ENCODE measurements around the gene SLC1A4.
"Not testable (repeated sequence)": the region's sequence is repeated elsewhere in the genome, so short reads cannot be mapped to it uniquely, and the experiment has no call there.

SLC1A4 gene

DNA sequence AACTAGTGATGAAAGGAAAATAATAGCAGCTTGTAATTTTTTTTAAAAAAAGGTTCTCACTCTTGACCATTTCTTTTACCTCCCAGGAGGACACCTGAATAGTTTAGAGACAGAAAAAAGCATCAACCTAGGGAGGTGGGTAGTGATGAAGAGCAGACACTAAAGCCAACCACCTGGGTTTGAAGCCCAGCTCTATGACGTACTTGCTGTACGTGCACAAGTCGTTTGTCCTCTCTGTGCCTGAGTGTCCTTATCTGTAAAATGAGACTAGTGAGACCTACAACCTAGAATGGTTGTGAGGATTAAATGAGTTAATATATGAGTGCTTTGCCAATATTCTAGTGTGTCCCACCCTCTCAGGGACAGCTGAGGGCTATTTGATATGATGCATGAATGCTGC, 5.8 kb downstream of the SLC1A4 start:
- DNase-seq = no peak

DNA sequence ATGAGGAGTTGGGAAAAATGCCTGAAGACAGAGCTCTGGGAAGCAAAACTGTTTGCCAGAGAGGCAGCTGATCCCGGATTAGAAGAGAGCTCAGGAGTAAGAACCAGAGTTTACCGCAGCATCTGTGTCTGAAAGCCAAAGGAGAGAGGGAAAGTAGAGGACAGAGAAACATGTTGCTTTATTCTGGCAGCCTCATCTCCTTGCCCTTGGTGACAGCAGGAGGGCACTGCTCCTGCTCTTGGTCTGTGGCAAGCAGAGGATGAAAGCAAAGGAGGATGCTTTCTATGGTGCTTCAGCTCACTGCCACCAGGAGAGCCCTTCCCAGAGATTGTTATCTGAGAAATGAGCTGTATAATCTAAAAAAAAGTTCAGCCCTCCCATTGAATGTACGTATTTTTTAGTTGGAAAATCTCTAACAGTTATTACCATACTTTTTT, 7.7 kb downstream of the SLC1A4 start:
- DNase-seq = no peak

DNA sequence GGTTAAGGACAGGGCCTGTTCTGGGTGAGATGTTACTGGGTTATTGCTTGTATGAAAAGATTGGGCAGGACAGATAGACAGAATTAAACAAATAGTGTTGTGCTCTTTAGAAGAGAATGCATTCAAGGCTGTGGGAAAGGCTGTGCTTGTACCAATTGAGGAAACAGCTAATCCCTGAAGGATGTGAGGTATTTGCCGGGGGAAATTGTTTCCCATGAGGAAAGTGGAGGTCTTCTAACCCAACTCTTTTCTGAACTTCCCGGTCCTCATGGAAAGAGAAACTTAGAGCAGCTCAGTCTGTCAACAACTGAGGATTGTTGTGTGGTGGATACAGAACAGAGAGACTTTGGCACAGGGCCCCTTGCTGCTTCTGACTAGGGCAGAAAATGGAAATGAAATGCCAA, 9.5 kb downstream of the SLC1A4 start:
- DNase-seq = no peak

DNA sequence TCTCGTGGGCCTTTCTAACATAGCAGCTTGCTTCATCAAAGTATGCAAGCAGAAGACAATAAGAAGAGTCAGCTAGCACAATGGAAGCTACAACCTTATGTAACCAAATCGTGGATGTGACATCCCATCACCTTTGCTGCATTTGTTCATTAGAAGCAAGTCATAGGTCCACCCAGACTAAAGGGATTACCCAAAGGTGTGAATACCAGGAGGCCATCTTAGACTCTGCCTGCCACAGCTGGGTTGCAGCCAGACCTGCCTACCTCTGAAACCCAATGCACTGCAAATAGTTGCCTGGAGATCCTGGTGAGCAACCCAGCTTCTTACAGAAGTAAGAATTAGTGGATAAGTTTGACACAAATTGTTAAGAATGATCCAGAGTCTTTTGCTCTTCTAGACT, 10.6 kb downstream of the SLC1A4 start:
- no peak for DNase-seq

DNA sequence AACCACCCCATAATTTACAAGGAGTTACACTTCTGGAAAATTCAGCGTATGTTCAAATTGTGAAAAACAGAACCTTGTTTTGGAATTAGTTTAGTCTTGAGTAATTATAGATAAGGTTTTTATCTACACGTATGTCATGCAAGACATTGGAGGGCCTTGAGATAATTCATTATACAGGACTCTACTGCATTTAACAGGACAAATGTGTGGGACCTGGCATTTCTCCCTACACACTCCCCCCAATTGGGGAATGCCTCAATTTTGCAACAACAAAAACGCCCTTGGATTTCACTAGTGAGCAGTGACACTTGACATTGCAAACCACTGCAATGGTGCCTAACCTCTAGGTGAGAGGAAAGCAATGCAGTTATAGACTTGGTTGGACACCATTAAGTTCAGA, 11.4 kb downstream of the SLC1A4 start:
- no peak for DNase-seq

DNA sequence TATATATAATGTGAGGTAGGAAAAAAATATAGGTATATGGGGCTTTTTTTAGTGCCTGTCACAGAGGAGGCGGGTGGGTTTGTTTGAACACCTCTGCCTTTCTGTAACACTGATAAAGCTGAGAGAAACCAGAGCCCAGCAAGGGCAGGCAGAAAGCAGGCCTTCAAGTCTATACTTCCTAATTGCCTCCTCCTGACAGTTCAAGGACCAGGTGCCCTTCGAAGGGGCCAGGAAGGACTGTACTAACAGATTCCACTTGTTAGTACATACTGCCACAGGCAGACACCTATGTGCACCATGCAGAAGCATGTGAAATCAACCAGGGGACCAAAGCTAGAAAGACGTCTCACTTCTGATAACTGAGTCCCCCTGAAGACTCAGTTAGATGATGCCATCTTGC, 13.8 kb downstream of the SLC1A4 start:
- no peak for DNase-seq

DNA sequence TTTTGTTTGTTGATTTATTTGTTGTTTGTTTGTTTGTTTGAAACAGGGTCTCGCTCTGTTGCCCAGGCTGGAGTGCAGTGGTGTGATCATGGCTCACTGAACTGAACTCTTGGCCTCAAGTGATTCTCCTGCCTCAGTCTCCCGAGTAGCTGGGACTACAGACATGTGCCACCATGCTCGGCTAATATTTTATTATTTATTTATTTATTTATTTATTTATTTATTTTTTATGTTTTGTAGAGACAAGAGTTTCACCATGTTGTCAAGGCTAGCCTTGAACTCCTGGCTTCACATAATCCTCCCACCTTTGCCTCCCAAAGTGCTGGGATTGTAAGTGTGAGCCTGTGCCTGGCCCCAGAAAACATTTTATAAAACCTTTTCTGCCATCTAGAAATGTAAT, 15.0 kb downstream of the SLC1A4 start:
- DNase-seq = not testable (repeated sequence)

DNA sequence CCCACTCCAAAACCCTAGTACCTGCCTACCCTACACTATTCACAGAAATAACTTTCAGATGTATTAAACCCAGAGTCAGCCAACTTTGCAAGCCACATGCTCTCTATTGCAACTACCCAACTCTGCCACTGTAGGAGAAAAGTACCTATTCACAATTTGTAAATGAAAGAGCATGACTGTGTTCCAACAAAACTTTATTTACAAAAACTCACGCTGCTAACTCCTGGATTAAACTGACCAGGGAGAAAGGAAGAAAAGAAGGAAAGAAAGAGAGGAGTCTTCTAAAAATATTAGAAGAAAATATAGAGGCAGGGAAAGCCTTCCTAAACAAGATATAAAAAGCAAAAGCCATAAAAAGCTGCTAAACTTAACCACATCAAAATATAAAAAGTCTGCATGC, 24.6 kb downstream of the SLC1A4 start:
- no peak for DNase-seq

DNA sequence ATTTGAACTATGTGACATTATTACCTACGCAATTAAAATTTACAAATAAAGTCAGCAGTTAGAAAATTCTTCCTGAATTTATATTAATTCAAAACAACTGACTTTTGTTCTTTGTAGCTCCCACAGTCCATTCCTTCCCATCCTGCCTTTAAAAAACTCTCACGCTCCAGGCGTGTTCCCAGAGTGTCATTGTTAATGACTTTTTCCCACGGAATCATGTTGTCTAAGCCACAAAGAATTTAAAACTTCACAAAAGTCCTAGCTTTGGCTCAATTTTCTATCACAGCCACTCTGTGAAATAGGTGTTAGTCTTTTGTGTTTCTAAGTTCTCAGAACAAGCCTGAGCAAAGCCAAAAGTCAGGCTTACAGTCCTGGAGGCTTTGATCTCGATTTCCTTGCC, 26.5 kb downstream of the SLC1A4 start:
- no peak for DNase-seq

DNA sequence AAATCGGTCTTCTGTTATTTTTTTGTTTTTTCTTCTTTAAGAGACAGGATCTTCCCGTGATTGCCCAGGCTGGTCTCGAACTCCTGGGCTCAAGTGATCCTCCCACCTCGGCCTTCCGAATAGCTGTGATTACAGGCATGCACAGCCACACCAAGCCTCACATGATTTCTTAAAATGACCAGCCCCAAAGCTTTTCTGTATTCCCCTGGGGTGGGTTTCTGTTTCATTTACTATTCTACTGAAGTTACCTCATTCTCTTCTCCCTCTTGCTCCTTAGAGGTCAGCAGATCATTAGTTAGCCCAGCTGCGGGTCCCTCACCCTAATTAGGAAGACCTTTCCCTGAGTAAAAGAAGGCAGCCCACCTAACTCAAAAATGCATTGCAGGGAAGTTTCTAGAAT, 27.6 kb downstream of the SLC1A4 start:
- DNase-seq = no peak

DNA sequence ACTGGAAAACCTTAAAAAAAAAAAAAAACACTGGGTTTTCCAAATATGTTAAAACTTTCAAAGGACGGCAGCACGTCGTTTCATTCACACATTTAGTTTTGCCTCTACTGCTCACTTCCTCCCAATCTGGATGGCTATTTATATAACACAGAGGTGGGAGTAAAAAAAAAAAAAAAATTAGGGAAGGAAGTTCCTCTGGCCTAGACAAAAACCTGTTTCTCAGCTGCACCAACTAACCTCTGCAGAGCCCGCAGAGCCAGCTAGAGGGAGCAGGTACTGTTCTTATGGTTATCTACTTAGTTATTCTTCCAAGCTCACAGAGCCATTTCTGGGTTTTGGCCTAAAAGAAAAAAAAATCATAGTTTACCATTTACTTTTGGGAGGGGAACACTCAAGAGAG, 28.1 kb downstream of the SLC1A4 start:
- DNase-seq = no peak

DNA sequence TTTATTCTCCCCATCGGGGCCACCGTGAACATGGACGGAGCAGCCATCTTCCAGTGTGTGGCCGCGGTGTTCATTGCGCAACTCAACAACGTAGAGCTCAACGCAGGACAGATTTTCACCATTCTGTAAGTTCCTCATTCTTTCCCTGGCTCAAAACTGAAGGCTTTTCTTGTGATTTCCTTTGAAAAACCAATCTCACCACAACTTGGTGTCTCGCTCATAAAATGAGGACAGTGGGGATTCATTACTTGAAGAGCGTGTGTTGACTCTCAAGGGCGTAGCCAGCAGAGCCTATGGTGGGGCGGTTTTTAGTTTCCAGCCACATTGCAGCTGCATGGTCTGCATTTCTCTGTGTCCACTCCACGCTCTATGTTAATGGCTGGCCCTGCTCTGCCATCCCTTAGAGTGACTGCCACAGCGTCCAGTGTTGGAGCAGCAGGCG, 29.0 kb downstream of the SLC1A4 start:
- no peak for DNase-seq

DNA sequence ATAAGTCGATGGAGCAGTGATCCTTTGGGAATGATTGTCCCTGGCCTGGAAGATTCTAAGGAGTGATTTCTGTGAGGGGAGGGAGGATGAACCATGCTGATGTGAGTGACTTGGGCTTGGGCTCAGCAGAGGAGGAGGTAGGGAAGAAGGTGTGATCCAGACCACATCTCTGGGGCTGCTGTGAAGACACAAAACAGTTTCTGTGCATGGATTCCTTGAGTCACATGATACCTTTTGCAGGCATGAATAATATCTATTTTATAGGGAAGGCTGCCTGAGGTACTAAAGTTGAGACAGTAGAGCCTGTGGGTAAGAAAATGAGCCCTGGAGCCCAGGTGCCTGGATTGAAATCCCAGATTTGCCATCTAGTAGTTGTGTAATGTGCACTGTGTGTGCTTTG, 29.8 kb downstream of the SLC1A4 start:
- DNase-seq = no peak

DNA sequence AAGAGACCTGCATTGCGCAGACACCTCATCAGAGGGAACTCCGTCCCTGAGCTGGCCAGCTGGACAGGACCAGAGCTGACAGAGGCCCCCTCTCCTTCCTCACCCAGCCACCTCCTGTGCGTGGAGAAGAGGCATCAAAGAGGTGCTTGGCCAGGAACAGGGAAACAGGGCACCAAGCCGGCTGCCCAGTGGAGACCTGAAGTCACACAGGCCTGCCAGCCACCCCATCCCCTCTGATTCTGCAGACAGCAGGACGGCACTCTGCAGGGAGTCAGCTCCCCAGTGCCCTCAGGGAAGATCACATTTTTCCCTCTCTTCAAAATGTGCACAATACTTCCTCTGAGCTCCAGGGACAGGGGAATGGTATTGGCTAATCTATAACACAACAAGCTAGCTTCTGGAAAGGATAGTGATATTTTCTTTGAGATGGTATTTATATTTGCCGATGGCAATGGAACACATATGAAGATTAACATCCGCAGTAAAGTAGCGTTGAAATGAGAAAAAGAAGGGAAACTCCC, 30.5 kb downstream of the SLC1A4 start:
- no peak for DNase-seq

DNA sequence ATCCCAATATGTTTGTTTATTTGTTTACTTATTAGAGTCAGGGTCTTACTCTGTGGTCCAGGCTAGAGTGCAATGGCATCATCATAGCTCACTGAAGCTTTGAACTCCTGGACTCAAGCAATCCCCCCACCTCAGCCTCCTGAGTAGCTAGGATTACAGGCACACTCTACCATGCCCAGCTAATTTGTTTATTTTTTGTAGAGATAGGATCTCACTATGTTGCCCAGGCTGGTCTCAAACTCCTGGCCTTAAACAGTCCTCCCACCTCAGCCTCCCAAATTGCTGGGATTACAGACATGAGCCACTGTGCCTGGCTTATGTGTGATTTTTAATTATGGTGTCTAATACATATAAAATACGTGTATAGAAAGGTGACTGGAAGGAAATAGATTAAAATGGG, 31.1 kb downstream of the SLC1A4 start:
- not testable (repeated sequence) for DNase-seq

DNA sequence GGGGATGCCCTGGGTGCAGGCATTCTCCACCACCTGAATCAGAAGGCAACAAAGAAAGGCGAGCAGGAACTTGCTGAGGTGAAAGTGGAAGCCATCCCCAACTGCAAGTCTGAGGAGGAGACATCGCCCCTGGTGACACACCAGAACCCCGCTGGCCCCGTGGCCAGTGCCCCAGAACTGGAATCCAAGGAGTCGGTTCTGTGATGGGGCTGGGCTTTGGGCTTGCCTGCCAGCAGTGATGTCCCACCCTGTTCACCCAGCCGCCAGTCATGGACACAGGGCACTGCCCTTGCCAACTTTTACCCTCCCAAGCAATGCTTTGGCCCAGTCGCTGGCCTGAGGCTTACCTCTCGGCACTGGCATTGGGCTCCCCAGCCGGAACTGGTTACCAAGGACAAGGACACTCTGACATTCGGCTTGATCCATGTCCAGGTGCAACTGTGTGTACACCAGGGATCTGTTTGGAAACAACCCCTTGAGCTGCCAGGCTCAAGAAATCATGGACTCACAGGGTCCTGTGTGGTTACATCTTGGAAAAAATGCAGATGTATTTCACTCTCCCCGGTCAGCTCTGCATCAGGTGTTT, 31.8 kb downstream of the SLC1A4 start:
- no peak for DNase-seq

DNA sequence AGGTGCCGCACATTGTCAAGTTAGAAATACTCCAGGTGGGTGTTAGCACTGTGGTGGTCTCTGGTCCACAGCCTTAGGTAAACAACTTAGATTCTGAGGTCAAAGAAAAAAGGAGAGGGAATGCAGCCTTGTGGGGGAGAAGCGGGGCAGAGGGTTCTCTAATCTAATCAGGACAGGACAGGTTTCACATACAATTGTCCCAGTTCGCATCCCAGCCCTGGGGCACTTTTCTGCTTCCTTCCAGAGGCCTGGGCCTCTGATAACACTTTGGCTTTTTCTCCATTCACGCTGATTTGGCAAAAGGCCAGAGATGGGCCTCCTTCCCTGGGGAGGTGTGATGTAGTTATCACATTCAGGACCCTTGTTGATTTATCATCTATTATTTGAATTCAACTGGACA, 32.5 kb downstream of the SLC1A4 start:
- no peak for DNase-seq

DNA sequence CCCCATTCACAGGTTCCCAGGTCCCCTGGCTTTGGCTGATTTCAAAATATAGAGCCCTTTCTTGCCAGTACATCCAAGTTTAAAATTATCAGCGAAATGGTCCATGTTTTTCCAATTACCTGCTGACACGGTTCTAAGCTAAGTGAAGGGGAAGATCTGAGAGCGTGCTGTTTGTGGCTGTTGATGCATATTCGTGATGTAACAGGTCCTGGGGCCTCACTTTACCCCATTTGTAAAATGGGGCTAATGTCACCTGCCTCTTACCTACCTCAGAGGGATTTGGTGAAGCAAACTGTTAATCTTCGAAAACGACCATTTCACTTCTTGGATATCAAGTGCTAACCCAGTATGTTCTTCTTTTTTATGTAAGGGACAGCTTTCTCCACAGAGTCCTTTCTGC, 33.0 kb downstream of the SLC1A4 start:
- no peak for DNase-seq

DNA sequence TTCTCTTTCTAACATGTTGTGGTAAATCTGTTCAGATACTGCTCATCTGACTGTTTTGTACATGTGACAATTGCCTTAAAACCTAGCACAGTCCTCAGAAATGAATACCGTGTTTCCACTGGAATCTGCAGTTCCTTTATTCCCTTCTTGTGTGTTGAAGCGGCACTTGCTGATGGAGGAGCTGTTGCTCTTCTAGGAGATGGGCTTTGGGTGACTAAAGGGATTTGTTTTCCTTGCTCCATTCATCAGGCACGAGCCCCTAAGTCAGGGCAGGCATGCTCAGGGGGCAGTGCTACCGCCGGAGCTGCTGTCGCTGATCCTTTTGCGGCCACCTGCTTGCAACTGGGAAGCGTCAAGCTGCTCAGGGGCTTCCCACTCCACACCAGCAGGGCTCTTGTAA, 34.5 kb downstream of the SLC1A4 start:
- DNase-seq = no peak

DNA sequence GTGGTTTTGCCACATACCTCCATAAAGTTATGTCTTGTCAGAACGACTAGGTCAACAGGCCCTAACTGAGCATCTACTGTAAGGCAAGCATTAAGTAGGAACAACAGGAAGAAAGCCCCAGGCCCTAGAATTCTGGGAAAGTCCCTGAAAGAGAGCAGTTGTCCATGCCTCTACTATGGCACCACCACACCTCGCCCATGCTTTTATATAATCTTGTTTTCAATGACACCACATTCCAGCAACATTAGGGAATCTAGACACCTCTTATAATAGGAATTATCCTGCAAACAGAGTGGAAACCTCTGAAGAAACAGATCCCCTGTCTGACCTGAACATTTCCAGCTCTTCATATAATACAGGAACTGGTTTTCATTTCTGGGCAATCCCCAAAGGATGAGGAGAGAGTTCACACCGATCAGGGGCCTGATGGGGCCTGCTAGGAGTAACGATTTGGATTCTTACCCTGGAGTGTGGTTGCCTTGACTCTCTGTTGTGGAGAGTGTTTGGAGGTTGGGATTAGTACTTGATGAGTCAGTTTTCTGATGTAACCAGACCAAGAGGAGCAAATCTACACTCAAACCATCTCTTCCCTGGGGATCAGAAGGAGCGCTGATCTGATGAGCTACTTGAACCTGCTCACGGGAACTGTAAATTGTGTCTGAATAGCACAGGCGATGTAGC, 35.1 kb downstream of the SLC1A4 start:
- no peak for DNase-seq

DNA sequence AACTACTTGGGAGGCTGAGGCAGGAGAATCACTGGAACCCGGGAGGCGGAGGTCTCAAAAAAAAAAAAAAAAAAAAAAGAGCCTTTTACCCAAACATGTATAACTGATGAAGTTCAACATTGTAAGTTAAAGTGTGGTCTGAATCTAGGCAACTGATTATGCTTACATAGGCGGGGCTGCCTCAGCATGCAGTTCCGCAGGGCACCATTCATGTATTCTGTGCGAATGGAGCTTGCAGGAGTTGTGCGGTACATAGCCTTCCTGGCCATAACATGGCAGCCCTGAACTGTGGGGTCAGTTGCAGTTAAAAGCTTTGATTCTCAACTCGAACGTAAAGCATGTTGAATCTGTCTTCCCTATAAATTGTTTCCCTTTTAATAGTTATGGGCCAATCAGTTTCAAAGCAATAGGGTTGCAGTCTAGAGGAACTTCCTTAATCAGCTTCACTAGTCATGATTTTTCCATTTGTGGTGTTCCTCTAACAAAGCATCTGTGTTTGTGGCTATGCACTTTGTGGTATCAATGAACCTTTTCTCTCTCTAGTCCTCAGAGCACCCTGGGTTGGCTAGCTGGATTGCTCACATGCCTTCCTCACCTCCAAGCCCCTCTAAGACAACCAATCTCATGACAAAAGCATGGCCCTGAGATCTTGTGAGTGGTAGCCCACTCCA, 36.4 kb downstream of the SLC1A4 start:
- DNase-seq = no peak

DNA sequence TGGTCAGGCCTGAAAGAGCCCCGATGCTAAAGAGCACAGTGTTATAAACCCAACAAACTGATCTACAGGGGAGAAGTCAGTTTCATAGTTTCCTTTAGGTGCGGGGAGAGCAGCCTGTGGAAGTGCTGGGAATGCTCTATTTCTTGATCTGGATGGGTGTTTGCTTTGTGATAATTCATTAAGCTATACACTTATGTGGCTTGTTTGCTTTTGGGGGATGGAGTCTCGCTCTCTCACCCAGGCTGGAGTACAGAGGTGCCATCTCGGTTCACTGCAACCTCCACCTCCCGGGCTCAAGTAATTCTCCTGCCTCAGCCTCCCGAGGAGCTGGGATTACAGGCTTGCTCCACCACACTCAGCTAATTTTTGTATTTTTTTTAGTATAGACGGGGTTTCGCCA, 37.0 kb downstream of the SLC1A4 start:
- no peak for DNase-seq

DNA sequence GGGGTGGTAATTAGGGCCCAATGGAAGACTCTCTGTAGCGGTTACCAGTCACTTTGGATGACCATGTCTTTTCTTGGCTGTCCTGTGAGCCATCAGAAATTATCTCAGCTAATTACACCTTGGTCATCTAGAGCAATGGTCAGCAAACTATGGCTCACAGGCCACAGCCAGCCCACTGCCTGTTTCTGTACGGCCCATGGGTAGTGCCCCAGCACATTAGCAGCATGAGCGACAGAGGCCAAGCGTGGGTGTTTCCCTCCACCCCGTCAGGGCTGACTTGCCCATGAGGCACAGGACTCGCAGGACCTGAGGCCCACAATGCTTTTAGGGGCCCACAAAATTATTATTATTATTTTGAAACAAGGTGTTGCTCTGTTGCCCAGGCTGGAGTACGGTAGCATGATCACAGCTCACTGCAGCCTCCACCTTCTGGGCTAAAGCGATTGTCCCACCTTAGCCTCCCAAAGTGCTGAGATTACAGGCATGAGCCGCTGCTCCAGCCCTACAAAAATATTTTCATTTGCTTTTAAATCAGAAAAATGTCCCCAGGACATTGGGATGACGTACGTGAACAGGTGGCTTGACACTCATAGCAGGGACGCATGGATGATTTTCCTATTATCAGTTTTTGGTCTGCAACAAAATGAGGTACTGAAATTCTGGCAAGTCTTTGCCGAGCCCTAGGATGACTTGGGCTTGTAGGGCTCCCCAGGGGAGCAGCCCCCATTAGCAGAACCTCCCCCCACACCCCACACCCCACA, 37.7 kb downstream of the SLC1A4 start:
- no peak for DNase-seq

Measured in NCI-H1694 (cell line).